Epithelial cell of prostate (primary cell): ENCODE results near the gene LCA5.
"Not testable (repeated sequence)": the region's sequence is repeated elsewhere in the genome, so short reads cannot be mapped to it uniquely, and the experiment has no call there.

Source experiments
- DNase-seq: peaks from one replicate; pipeline ENCODE4 v3.0.0-alpha.2; 2011; ENCODE audit warnings: low read depth, low spot score
- H3K27ac ChIP-seq: fragments of 450-650 bp; 2 replicates; pipeline ENCODE4 v1.5.1; 2017; ENCODE audit warnings: mild to moderate bottlenecking

LCA5 gene

DNA sequence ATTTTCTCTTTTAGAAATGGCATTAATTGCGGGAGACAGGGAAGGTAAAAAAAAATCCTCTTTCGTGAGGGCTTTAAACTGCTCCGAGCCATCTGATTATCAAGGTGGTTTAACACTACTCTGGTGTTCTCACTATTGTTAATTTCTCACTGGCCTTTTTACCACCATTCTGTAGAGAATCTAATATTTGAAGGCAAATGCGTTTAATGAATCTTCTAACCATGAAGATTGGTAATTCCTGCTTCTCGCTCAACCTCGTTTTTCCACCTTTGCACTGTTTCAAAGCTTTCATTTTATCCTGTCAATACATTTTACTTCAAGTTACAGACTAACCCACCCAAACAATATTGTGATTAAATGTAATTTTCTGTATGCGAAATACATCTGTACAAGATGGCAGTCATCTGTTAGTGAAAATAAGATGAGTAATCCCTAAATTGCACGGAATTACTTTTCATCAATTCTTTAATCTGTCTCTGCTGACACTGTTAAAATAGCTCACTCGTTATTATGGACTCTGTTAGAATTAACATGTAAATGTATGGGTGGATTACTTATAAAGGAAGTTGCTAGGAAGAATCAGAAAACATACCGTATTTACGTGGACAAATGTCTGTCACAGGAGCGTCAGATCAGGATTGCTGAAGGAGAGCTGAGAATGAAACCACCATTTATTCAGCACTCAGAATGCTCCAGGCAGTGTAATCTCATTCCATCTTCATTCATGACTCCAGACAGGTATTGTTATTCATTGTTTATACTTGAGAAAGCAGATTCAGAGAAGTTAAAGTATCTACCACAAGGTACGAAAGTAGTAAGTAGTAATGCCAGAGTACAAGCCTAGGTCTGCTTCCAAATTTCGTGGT is 1.1 kb upstream of the LCA5 start:
- H3K27ac ChIP-seq: peak overlapping the region; percentile 69
- DNase-seq: no peak

DNA sequence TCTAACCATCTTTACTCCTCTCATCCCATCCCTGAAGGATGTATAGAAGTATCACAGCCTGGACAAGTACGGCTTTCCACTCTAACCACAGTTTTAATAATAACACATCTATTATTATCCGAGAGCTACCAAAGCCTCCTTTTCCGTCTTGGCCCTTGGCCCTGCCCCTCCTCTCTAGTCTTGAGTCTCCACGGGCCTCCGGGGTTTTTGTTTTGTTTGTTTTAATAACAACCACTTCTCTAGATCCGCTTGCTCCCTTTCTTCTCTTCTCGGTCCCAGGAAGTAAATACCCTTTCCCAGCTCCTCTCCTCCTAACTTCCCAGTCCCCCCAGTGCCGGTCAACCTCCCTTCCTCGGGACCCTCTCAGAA is 661 bp downstream of the LCA5 start:
- peak overlapping the region; percentile 69 for H3K27ac ChIP-seq
- DNase-seq: no peak

DNA sequence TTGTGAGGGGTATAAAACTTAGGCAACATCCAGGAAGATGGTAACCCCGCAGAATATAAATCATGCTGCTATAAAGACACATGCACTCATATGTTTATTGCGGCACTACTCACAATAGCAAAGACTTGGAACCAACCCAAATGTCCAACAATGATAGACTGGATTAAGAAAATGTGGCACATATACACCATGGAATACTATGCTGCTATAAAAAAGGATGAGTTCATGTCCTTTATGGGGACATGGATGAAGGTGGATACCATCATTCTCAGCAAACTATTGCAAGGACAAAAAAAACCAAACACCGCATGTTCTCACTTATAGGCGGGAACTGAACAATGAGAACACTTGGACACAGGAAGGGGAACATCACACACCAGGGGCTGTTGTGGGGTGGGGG is 7.7 kb downstream of the LCA5 start:
- DNase-seq, H3K27ac ChIP-seq: not testable (repeated sequence)

DNA sequence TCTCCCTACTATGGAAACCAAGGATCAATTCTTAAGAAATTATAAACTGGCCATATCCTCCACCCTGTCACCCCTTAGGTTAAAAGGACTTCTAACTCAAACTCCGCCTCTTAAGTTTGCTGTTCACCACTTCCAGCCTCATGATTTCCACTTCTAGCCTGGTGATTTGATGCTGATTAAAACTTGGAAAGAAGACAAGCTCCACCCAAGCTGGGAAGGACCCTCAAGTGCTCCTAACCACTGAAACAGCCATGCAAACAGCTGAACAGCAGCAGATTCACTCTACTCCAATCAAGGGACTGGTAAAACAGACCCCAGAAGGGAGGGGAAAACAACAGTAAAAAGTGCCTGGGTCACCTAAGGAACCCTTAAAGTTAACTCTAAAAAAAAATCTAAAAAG is 10.3 kb downstream of the LCA5 start:
- DNase-seq: no peak
- no peak overlapping the region for H3K27ac ChIP-seq

GRCh38 chr6:79525272-79526100 is 11.7 kb downstream of the LCA5 start:
- DNase-seq: no peak
- H3K27ac ChIP-seq: peak overlapping the region; percentile 58

GRCh38 chr6:79524065-79524464 is 13.2 kb downstream of the LCA5 start:
- H3K27ac ChIP-seq: no peak overlapping the region
- no peak for DNase-seq

DNA sequence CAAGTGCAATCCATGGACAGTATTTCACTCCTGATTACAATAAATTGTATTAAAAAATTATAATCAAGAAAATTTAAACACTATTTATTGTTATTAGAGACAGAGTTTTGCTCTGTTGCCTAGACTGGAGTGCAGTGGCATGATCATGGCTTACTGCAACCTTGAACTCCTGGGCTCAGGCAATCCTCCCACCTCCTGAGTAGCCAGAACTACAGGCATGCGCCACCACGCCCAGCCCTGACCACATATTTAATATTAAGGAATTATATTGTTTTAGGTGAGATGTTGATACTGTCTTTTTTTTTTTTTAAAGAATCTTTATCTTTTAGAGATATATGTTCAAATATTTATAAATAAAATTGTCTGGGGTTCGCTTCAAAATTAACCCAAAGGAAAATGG is 14.6 kb downstream of the LCA5 start:
- no peak for DNase-seq
- H3K27ac ChIP-seq: no peak overlapping the region

DNA sequence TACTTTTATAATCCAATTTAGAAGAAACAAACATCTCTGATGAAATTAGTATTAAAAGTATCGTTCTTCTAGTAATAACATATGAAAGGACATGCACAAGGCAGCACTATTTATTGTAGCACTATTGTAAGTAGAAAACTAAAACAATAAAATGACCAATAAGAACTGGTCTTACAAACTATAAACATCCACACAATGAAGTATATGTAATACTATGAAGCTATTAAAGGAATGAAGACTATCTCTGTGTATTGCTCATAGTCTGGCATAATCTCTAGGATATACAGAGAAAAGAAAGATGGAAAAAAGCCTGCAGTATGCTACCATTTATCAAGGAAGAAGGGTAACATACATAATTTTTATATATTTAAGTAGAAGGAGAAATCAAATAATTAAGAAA is 16.7 kb downstream of the LCA5 start:
- no peak for DNase-seq
- no peak overlapping the region for H3K27ac ChIP-seq

DNA sequence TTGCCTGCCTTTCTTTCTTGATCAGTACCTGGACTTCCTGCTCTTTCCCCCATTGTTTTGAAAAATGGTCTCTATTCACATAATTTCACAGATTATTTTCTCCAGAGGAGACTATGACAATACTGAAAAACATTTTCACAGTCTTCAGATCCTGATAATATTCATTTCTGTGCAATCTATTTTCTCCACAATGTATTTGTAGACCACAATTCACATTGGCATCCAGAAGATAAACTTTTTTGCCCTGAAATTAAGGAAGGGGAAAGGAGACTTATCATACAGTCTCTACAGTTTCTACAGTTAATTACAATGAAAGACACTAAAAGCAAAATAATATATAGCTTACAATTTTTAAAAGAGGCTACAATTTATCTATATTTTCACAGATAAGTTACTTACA is 18.4 kb downstream of the LCA5 start:
- no peak for DNase-seq

DNA sequence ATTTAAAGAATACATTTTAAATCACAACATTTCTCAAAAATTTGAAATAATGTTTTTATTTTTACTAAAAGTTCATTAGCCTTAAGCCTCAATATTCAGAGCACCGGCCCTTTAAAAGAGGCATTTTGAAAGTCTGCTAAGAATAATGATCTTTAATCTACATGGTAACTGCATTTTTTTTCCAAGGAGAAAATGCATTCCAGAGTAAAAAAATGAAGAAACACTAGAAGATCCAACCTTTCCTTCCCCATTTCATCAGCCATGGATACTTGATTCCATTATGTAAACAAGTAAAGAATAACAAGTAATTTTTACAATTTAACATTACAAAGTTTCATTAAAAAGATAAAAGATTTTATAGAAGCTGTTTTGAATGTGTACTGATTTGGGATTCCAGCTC is 21.8 kb downstream of the LCA5 start:
- H3K27ac ChIP-seq: no peak overlapping the region
- DNase-seq: no peak

More for the DNA sequence above, 18.4 kb downstream of the LCA5 start:
- no peak overlapping the region for H3K27ac ChIP-seq

GRCh38 chr6:79513111-79513510 is 24.1 kb downstream of the LCA5 start:
- no peak overlapping the region for H3K27ac ChIP-seq
- no peak for DNase-seq

GRCh38 chr6:79512014-79512413 is 25.2 kb downstream of the LCA5 start:
- no peak for DNase-seq
- no peak overlapping the region for H3K27ac ChIP-seq

DNA sequence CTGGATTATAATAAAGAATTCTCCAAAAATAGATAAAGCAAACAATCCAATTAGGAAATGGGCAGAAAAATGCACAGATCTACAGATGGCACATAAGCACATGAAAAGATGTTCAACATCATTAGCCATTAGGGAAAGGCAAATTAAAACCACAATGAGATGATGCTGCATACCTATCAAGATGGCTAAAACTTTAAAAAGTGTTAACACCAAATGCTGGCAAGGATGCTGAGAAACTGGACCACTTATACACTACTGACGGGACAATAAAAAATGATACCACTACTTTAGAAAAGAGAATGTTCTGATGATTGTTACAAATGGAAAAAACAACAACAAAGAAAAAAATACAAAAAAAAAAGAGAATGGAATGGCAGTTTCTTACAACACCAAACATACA is 26.5 kb downstream of the LCA5 start:
- H3K27ac ChIP-seq: no peak overlapping the region
- no peak for DNase-seq

DNA sequence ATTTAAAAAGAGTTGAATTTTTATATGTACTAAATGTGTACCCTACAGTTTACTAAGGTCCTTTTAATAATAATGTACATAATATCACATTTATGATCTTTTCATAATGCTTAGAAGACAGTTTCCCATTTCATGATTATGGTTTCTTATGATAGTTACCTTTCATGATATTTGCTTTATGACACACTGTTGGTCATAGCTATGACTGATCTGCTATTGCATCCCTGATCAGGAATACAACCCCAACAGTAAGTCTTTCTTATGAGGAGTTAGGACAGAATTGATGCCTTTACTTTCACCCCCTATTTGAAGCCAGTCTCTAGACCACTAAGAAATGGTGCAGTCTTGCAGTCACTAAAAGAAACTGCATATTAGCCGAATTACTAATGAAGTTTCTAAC is 31.0 kb downstream of the LCA5 start:
- DNase-seq: peak; percentile 6

GRCh38 chr6:79504372-79504771 is 32.9 kb downstream of the LCA5 start:
- no peak for DNase-seq
- H3K27ac ChIP-seq: no peak overlapping the region

More for the DNA sequence above, 31.0 kb downstream of the LCA5 start:
- no peak overlapping the region for H3K27ac ChIP-seq

DNA sequence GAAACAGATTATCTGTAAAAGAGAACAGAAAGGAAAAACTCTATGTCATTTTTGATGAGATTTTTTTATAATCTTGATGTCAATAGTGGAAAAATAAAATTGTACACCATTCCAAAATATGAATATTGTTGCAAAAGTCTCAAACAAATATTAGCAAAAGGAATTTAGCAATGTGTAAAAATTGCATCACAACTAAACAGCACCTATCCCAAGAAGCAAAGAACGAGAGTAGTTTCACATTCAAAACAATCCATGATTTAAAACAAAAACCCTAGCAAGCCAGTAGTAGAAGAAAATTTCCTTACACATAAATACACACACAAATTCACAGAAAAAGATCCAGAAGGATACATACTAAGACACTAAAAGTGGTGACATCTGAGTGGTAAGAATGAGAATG is 38.4 kb downstream of the LCA5 start:
- H3K27ac ChIP-seq: no peak overlapping the region
- DNase-seq: no peak

GRCh38 chr6:79495246-79495645 is 42.0 kb downstream of the LCA5 start:
- DNase-seq: no peak

GRCh38 chr6:79494841-79495240 is 42.4 kb downstream of the LCA5 start:
- no peak for DNase-seq
- no peak overlapping the region for H3K27ac ChIP-seq

More at GRCh38 chr6:79495246-79495645, 42.0 kb downstream of the LCA5 start:
- no peak overlapping the region for H3K27ac ChIP-seq

DNA sequence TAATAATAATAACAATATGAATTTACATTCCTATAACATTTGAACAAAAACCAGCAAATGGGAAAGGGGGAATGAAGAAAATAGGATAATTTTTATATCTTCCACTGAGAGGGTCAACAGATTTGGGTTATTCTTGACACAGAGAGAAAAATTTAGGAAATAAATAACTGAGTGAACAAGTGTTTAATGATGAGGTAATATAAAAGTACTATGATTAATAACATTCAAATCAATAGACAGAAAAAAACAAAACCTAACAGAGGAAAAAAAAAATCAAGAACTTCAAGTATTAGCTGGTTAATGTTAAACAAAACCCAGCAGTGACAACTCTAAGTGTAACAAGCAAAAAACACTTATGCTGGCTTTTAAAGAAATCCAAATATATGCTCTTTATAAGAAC is 66.5 kb downstream of the LCA5 start:
- H3K27ac ChIP-seq: no peak overlapping the region
- DNase-seq: no peak

- DNase-seq: no peak
Observed at GRCh38 chr6:79469376-79470246, 67.6 kb downstream of the LCA5 start.

More at GRCh38 chr6:79469376-79470246, 67.6 kb downstream of the LCA5 start:
- H3K27ac ChIP-seq: no peak overlapping the region
